Measurements from ENCODE around the gene HOXB5.

HOXB5 gene

DNA sequence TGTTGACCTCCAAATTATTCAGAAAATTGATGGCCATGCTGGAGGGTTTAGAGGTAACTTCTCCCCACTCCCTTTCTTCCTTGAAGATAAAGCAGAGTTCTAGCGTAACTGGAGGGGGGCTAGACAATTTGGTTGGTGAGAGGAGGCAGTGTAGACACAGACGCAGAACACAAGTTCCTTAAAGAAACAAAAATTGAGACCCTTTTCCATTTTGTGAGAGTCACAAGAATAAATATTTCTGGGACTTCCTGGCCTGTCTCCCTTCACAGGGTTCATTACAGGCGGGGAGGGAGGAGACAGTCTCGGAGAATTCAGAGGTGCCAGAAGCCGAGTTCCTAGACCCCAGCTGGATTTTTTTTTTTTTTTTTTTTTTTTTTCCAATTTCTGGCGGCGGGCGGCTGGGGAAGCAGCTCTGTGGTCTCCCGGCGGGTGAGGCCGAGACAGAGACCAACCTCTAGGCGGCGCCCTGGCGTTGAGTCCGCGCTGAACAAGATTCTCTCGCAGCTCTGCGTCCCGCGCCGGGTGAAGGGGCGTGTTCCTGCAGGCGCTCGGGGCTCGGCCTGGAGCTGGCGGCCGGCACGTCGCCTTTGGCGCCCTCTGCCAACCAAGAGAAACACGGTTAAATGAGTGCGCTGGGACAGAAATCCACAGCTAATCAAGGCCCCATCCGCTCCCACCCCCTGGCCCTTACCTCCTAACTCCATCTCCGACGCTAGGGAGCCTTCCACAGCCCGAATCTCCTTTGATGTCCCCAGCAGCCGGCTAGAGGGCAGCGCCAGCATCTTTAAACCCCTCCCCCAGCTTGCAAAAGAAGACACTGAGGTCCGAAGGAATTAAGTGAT, 42.8 kb upstream of the HOXB5 start:
- Histone ChIP-seq H3K27ac (ENCODE audit: low read depth, low read length, severe bottlenecking) (peak overlapping the region; percentile 57), H3K4me1 (ENCODE audit: control insufficient read depth, insufficient read depth, low read length, poor library complexity, severe bottlenecking) (peaks cover 31% of the 10 kb centered on the region), H3K4me3 (ENCODE audit: extremely low read depth, insufficient read depth, low read length, poor library complexity, severe bottlenecking) (no peak overlapping the region), H3K36me3 (ENCODE audit: control insufficient read depth, insufficient read depth, low read length) (peaks cover 5% of the 10 kb centered on the region), H3K9me3 (ENCODE audit: control insufficient read depth, low read length) (no peaks in the 10 kb centered on the region)
- WGBS, 2 experiments (ENCODE audit: insufficient coverage in 2 of 2) = 2 to 3% methylated on average over 22 to 31 of the region's 39 CpGs

DNA sequence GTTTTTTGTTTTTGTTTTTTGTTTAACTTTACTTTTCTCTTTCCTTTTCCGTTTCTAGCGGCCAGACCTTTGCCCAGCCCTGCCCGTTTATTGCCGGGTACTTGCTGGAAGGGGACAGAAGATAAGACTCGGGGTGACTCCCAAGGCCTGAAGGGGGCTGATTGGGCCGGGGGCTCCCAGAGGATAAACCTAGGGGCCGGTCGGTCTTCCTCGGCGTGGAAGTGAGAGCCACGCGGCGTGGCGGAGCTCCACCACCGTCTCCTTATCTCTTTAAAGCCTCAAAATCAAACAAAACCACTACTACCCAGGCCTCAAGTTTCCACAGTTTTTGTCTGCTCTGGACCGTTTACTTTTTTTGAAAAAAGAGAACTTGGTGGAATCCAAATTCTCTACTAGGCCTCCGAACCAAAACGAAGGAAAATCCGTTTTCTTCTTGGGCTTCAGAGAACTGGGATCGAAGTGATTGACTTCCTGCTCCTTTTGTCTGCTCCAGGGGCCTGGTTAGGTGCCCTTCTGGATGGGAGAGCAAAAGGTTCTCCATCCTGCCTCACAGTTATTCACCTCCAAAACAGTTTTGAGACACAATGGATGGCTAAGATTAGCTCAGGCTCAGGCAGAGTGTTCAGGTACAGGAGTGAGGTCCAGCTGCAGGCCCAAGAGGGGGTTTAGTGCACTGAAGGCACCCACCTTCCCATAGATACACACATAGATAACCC, 41.1 kb upstream of the HOXB5 start:
- Histone ChIP-seq H3K9me3 (ENCODE audit: control insufficient read depth, low read length) (no peaks in the 10 kb centered on the region), H3K36me3 (ENCODE audit: control insufficient read depth, insufficient read depth, low read length) (peaks cover 5% of the 10 kb centered on the region), H3K27ac (ENCODE audit: low read depth, low read length, severe bottlenecking) (no peak overlapping the region), H3K4me1 (ENCODE audit: control insufficient read depth, insufficient read depth, low read length, poor library complexity, severe bottlenecking) (peaks cover 31% of the 10 kb centered on the region), H3K4me3 (ENCODE audit: extremely low read depth, insufficient read depth, low read length, poor library complexity, severe bottlenecking) (no peak overlapping the region)
- WGBS, 2 experiments (ENCODE audit: insufficient coverage in 2 of 2) = 40 to 47% methylated on average over 8 to 11 of the region's 20 CpGs

DNA sequence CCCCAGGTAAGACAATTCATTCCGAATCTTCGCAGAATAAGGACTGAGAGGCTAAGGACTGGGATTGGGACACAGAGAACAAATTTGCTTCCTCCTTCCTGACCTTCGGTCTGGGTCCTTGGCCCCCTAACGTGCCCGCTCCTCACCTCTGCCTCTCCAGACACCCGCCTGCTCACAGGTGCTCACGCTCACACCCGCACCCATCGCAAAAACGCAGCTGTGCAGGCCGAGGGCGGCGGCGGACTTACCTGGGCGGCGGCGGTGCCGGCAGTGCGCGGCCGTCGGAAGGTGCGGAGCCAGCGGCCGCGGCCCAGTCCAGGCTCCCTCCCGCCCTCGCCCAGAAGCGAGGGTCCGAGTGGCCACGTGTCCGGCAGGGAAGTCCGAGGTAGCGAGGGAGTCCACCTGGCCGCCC, 39.7 kb upstream of the HOXB5 start:
- Histone ChIP-seq H3K36me3 (ENCODE audit: control insufficient read depth, insufficient read depth, low read length) (peaks cover 5% of the 10 kb centered on the region), H3K9me3 (ENCODE audit: control insufficient read depth, low read length) (no peaks in the 10 kb centered on the region), H3K4me1 (ENCODE audit: control insufficient read depth, insufficient read depth, low read length, poor library complexity, severe bottlenecking) (peaks cover 22% of the 10 kb centered on the region), H3K4me3 (ENCODE audit: extremely low read depth, insufficient read depth, low read length, poor library complexity, severe bottlenecking) (no peak overlapping the region), H3K27ac (ENCODE audit: low read depth, low read length, severe bottlenecking) (no peak overlapping the region)
- 3 to 8% methylated on average over 18 to 22 of the region's 35 CpGs for WGBS, 2 experiments (ENCODE audit: insufficient coverage in 2 of 2)

DNA sequence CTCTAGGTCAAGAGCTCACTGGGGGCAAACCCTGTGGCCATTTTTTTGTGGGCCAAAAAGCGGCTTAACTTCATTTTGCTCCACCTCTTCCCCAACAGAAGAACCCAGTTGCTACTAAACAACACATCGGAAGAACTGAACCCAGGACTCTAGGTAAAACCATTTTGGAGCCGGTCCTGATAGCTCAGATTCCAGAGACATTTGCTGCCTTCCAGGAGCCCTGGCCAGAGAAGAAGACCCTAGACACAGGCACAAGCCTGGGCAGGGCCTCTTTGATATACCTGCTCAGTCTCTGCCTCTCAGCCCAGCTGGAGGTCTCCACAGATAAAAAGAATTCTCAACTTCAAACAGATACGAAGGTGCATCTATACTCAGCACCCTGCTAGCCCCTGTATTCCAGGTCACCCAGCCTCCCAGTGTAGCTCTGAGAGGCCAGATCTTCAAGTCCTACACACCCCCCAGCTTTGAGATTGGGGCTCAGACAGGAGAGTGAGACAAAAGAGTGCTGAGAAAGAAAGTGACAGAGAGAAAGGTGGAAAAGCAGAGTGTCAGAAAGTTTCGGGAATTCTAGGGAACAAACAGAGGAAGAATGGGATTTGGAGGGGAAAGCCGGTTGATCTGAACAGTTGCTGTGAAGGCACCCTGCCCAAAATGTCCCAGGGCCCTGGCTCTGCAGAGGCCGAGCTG, 39.1 kb upstream of the HOXB5 start:
- H3K36me3 ChIP-seq (ENCODE audit: control insufficient read depth, insufficient read depth, low read length) = peaks cover 5% of the 10 kb centered on the region
- H3K27ac ChIP-seq (ENCODE audit: low read depth, low read length, severe bottlenecking) = no peak overlapping the region
- H3K9me3 ChIP-seq (ENCODE audit: control insufficient read depth, low read length) = no peaks in the 10 kb centered on the region
- H3K4me1 ChIP-seq (ENCODE audit: control insufficient read depth, insufficient read depth, low read length, poor library complexity, severe bottlenecking) = peaks cover 17% of the 10 kb centered on the region
- 15 to 17% methylated on average over 5 to 7 of the region's 7 CpGs for WGBS, 2 experiments (ENCODE audit: insufficient coverage in 2 of 2)
- H3K4me3 ChIP-seq (ENCODE audit: extremely low read depth, insufficient read depth, low read length, poor library complexity, severe bottlenecking) = no peak overlapping the region

DNA sequence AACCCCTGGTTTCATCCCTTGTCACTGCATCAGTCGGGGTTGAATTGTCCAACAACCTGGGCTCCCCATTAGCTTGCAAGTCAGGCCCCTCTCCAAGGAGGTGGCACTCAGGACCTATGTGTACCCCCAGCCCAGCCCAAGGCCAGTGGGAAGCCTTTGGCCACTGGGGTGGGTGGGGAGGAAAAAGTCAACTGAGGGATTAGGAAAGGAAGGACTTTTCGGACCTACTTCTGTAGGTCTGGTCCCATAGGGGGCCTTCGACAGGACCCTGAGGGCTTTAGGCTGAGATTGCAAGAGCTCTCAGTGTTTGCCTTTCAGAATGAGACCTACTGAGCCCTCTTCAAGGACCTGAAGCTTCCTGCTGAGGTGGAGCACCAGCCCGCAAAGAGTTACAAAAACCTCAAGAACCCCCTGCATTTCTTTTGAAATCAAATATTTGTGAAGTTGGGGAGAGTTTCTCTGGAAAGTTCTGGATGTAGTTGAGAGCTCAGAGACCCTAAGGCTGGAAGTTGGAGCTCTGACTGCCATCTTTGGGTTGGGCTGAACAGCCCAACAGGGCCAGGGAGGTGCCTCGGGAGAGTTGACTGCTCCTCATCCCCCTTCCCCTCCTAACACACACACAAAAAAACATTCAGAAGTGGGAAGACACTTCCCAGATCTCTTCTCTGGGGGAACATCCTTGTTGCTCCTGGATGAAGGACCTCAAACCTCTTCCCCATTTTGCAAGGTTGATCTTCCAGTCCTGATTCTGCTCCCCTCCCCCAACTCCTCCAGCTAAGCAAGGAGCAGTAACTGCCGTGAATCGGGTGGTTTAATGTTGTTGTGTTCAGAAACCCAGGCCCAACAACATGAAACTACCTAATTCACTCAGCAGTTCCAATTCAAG, 38.4 kb upstream of the HOXB5 start:
- 10 to 34% methylated on average over 2 to 3 of the region's 7 CpGs for WGBS, 2 experiments (ENCODE audit: insufficient coverage in 2 of 2)
- H3K27ac ChIP-seq (ENCODE audit: low read depth, low read length, severe bottlenecking) = no peak overlapping the region

DNA sequence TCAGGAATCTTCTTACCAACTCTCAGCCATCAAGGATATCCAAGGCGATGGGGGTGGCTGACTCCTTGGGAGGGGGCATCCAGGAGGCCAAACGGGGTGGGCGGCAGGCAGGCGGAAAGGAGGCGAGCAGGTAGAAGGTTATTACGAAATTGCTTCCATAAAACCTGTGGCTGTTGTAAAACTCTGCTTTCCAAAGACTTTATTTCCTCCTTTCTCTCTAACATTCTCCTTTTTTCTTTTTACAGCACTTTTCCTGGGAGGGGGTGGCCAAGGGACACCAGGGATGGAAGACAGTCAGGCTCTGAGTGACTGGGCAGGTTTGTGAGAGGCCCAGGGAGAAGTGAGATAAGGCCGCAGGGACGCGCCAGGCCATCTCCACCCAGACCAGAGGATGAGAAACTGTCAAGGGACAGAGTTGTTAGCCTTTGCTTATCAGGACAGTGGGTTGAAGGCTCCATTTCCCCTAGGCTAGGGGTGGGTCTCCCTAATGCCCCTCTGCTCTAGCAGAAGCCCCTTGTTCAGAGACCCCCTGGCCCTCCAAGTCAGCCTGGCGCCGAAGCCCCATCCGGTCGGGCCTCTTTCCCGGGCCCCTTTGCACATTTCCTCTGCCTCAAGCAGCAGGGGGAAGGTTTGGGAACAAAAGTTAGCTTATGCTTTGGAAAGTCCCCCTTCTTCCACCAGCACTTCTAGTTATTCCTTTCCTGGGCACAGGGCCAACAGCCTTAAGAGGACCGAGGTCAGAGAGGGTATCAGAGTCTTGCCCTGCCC, 37.5 kb upstream of the HOXB5 start:
- Histone ChIP-seq H3K9me3 (ENCODE audit: control insufficient read depth, low read length) (no peaks in the 10 kb centered on the region), H3K4me3 (ENCODE audit: extremely low read depth, insufficient read depth, low read length, poor library complexity, severe bottlenecking) (no peak overlapping the region), H3K4me1 (ENCODE audit: control insufficient read depth, insufficient read depth, low read length, poor library complexity, severe bottlenecking) (peaks cover 9% of the 10 kb centered on the region), H3K36me3 (ENCODE audit: control insufficient read depth, insufficient read depth, low read length) (peaks cover 5% of the 10 kb centered on the region), H3K27ac (ENCODE audit: low read depth, low read length, severe bottlenecking) (no peak overlapping the region)
- 10 to 24% methylated on average over 2 to 7 of the region's 15 CpGs for WGBS, 2 experiments (ENCODE audit: insufficient coverage in 2 of 2)

More for the DNA sequence above, 38.4 kb upstream of the HOXB5 start:
- peaks cover 5% of the 10 kb centered on the region for H3K36me3 ChIP-seq (ENCODE audit: control insufficient read depth, insufficient read depth, low read length)
- no peaks in the 10 kb centered on the region for H3K9me3 ChIP-seq (ENCODE audit: control insufficient read depth, low read length)
- peaks cover 9% of the 10 kb centered on the region for H3K4me1 ChIP-seq (ENCODE audit: control insufficient read depth, insufficient read depth, low read length, poor library complexity, severe bottlenecking)
- H3K4me3 ChIP-seq (ENCODE audit: extremely low read depth, insufficient read depth, low read length, poor library complexity, severe bottlenecking) = no peak overlapping the region

DNA sequence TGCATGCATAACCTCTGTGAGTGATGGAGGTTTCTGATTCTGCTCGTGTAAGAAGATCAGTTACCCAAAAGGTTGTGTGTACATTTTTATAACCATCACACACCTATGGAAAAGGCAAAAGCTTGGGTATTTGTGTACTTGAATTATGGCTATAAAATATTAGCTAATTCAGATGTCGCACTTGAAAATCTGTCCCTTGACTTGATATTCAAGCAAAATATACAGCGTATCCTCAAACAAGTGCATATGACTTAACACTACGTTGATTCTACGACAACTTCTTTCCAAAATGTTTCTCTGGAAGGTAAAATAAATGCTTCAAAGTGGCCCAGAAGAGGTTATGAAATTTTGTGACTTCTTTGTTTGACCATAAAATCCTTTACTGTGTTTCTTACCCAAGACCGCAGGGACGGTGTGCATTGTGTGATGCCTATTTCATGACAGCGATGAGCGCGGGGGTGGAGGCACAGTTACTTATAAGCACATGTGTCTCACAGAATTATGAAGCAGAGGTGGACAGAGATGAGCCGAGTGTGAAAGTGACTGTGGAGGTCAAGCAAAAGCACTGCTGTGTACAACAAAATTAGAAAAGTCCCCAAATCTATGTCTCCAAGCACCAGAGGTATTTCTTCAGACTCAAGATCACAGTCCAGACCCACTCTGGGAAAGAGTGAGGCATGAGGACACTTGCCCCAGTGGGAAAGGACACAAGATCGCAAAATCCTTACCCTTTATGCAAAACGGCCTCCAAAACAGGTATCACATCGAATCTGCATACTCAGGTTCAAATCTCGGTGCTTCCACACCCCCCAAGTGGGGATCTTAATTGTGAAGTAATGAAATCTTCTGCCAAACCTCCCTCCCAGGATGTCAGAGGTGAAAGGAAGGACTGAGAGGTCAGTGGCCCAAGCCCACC, 36.7 kb upstream of the HOXB5 start:
- H3K36me3 ChIP-seq (ENCODE audit: control insufficient read depth, insufficient read depth, low read length) = peaks cover 2% of the 10 kb centered on the region
- no peak overlapping the region for H3K27ac ChIP-seq (ENCODE audit: low read depth, low read length, severe bottlenecking)
- no peak overlapping the region for H3K4me3 ChIP-seq (ENCODE audit: extremely low read depth, insufficient read depth, low read length, poor library complexity, severe bottlenecking)
- 20 to 49% methylated on average over 2 to 9 of the region's 15 CpGs for WGBS, 2 experiments (ENCODE audit: insufficient coverage in 2 of 2)
- peaks cover 5% of the 10 kb centered on the region for H3K4me1 ChIP-seq (ENCODE audit: control insufficient read depth, insufficient read depth, low read length, poor library complexity, severe bottlenecking)
- no peaks in the 10 kb centered on the region for H3K9me3 ChIP-seq (ENCODE audit: control insufficient read depth, low read length)

DNA sequence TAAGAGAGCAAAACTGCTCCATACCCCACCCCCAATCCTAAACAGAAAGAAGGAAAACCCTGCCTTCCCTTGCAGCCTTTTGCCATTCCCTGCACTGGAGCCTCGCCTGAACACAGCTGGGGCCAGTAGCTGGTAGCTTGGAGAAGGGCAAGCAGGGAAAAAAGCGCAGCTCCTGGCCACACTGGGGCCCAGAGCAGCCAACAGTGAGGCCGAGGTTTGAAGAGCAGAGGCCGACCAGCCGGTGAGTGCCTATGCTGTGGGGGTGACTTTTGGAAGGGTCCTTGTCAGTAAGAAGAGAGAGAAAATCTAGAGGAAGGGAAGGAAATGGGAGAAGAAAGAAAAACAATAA, 35.8 kb upstream of the HOXB5 start:
- no peaks in the 10 kb centered on the region for H3K36me3 ChIP-seq (ENCODE audit: control insufficient read depth, insufficient read depth, low read length)
- 4 to 8% methylated on average over 4 of the region's 5 CpGs for WGBS, 2 experiments (ENCODE audit: insufficient coverage in 2 of 2)
- no peaks in the 10 kb centered on the region for H3K9me3 ChIP-seq (ENCODE audit: control insufficient read depth, low read length)
- peaks cover 5% of the 10 kb centered on the region for H3K4me1 ChIP-seq (ENCODE audit: control insufficient read depth, insufficient read depth, low read length, poor library complexity, severe bottlenecking)
- H3K4me3 ChIP-seq (ENCODE audit: extremely low read depth, insufficient read depth, low read length, poor library complexity, severe bottlenecking) = no peak overlapping the region
- H3K27ac ChIP-seq (ENCODE audit: low read depth, low read length, severe bottlenecking) = no peak overlapping the region
